Aorta (tissue), 5 donors: ENCODE measurements around the gene CMSS1. TPM values are rescaled to one million over a fixed set of nuclear protein-coding genes. Genes with fewer than 3 reads are reported as not detected.
A peak's percentile ranks its signal among the peaks of the same experiment; 100 is the strongest.
"Not testable (repeated sequence)": the region's sequence is repeated elsewhere in the genome, so short reads cannot be mapped to it uniquely, and the experiment has no call there.

Source experiments
- ATAC-seq: fragments of 200-7000 bp; cut with Tn5 transposase; one replicate; pipeline ENCODE4 v1.9.1; 2022; ENCODE audit warnings: moderate library complexity; ENCODE audit not compliant: low FRiP score
- DNase-seq, 2 donors: peaks; one replicate each; pipeline ENCODE4 v3.0.0-alpha.2; 2020
- H3K27ac ChIP-seq, 2 donors: one replicate each; pipeline ENCODE4 v1.5.1; 2013; ENCODE audit warnings: low read length in 2 of 2, mild to moderate bottlenecking in 2 of 2, moderate library complexity in 2 of 2, control low read depth in 1 of 2, inconsistent platforms in 1 of 2, low read depth in 1 of 2
- H3K27me3 ChIP-seq, 2 donors: one replicate each; pipeline ENCODE4 v1.6.1; 2013; ENCODE audit warnings: control low read depth in 1 of 2, low read length in 1 of 2, mild to moderate bottlenecking in 1 of 2, moderate library complexity in 1 of 2; ENCODE audit not compliant: insufficient read depth in 2 of 2, control insufficient read depth in 1 of 2
- H3K36me3 ChIP-seq, 2 donors: one replicate each; pipeline ENCODE4 v1.6.1; 2013; ENCODE audit warnings: control low read depth in 1 of 2, low read length in 1 of 2, mild to moderate bottlenecking in 1 of 2; ENCODE audit not compliant: insufficient read depth in 2 of 2, control insufficient read depth in 1 of 2
- H3K4me1 ChIP-seq, 2 donors: one replicate each; pipeline ENCODE4 v1.6.1; 2013; ENCODE audit warnings: low read length in 2 of 2, control low read depth in 1 of 2, mild to moderate bottlenecking in 1 of 2, moderate library complexity in 1 of 2; ENCODE audit not compliant: insufficient read depth in 2 of 2, control insufficient read depth in 1 of 2
- H3K4me3 ChIP-seq, 2 donors: one replicate each; pipeline ENCODE4 v1.5.1; 2013; ENCODE audit warnings: low read length in 2 of 2, control low read depth in 1 of 2, mild to moderate bottlenecking in 1 of 2
- H3K9me3 ChIP-seq: one replicate; pipeline ENCODE4 v1.6.1; 2013; ENCODE audit warnings: mild to moderate bottlenecking, low read length; ENCODE audit not compliant: control insufficient read depth
- WGBS, 2 donors: extraction: QIAGEN DNeasy Blood & Tissue Kit; methylation state at CpG; one replicate each; pipeline ENCODE4 v1.1.7; 2013; 5-methylcytosine and 5-hydroxymethylcytosine counted together
- intact Hi-C, 2 donors: fragments of 100-400 bp; cut with DNase I; formaldehyde crosslinking; loops; one replicate each; pipeline versions ENCODE4 v1.14.2 to v1.15.0; 2022
- polyA plus RNA-seq, 2 donors: library from polyadenylated mRNA; stranded (reverse); fragments of 200-250 nt; gene quantifications; one replicate each; pipeline ENCODE4 v1.2.3, GENCODE V29; 2013
- total RNA-seq, 2 donors: library from RNA; stranded (reverse); fragmentation: NEBNext Ultra II Directional; extraction: Animal tissue kit (Norgen Biotek cat#: 25700); gene quantifications; one replicate each; pipeline ENCODE4 v1.2.1, GENCODE V29; 2021
- donor health status: healthy with polysubstance abuse.
- donor health status: Bipolar disorder and iron deficiency.
- donor health status: DM: no; HTN: no; CAD: no.
- donor health status: DM: no; HTN: no; CAD: no.
- donor health status: DM: yes; HTN: yes; CAD: no.

The CMSS1 gene
- total and polyA plus RNA-seq, 4 donors = 21.3 to 36.3 (median 33.3) TPM

DNA sequence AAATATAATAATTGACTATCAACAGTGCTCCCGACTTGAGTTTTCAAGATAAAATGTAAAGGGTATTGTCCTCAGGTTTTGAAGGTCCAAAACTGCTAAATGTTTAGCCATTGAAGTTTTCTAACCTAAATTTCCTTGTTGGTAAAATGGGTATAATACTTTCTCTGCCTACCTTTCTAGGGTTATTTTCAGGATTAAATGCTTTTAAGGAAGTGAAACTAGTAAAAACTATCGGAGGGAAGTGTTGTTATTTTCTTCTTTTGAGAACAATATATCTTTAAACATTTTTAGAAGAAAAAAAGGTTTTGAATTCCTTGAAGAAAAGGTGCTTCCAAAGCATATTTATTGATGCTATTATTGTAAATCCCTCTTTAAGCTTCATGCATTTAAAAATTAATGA, 229.3 kb downstream of the CMSS1 start:
- no peak for DNase-seq
- no peaks in the 10 kb centered on the region for H3K27me3 ChIP-seq
- intact Hi-C loops = loop anchor here in 1 of 2 donors (10.0 kb wide), 1 partner anchor 172 kb away; no protein-coding TSS in a partner anchor
- ATAC-seq = no peak
- WGBS, 2 donors = 50 to 55% methylated on average over 2 of the region's 2 CpGs
- no peaks in the 10 kb centered on the region for H3K36me3 ChIP-seq
- no peaks in the 10 kb centered on the region for H3K9me3 ChIP-seq
- H3K4me1 ChIP-seq = peaks cover 0 to 4% of the 10 kb centered on the region in 2 donors
- no peak overlapping the region for H3K4me3 ChIP-seq
- no peak overlapping the region for H3K27ac ChIP-seq

DNA sequence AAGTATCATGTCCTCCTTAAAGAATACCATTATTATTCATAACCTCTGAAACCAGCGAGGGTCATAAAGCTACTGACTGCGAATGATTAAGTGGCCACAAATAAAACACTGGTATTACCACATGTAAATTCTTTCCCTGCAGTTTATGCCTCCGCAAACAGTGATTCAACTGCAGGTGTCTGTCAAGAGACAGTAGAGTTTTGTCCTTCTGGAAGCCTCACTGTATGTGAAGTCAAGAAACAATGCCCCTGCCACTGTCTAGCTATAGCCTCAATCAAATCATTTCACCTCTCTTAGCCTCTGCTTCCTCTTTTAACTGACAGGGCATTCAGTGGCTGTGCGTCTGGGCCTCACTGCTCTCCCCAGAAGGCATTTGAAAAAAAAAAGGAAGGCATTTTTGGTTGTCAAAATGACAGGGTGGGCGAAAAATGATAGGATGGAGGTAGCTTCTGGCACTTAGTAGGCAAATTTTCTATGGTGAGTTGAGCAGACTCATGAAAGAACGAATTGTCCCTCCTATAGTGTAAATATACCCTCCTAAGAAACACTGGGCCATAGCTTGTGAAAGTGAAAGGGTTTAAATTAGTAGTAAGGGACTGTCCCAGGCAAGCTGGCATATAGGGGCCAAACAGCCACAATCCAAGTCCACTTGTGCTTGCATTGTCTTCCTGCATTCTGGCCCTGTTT, 229.9 kb downstream of the CMSS1 start:
- peak; percentile 17 for ATAC-seq
- Histone ChIP-seq H3K27ac (peak overlapping the region in 1 of 2 donors; percentile 26), H3K4me3 (no peak overlapping the region), H3K9me3 (no peaks in the 10 kb centered on the region), H3K36me3 (no peaks in the 10 kb centered on the region), H3K27me3 (no peaks in the 10 kb centered on the region), H3K4me1 (peaks cover 0 to 4% of the 10 kb centered on the region in 2 donors)
- WGBS, 2 donors = 51 to 66% methylated on average over 6 of the region's 6 CpGs
- intact Hi-C loops = loop anchor here in 1 of 2 donors (10.0 kb wide), 1 partner anchor 173 kb away; no protein-coding TSS in a partner anchor
- peak in 1 of 2 donors; percentile 42 for DNase-seq

DNA sequence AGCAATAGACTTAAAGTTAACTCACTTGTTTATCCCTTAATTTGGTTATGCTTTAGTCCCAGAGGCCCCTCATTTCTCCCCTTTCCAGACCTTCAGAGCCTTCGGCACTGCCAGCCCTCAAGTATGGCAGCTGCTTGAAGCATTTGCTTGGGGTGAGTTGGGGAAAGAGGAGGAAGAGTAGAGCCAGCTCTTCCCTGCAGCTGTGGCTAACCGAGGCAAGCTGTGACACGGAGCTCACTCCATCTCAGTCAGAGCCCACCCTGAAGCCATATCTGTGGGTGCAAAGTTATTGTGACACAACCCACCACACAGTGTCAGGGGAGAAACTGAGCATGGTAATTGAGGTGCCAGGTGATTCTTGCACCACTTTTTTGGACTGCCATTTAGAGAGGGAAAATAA, 230.6 kb downstream of the CMSS1 start:
- 93 to 94% methylated on average over 3 of the region's 3 CpGs for WGBS, 2 donors
- H3K9me3 ChIP-seq = peaks cover under 1% of the 10 kb centered on the region
- DNase-seq = peak in 1 of 2 donors; percentile 36
- no peak overlapping the region for H3K4me3 ChIP-seq
- no peak for ATAC-seq
- no peaks in the 10 kb centered on the region for H3K27me3 ChIP-seq
- H3K27ac ChIP-seq = peak overlapping the region in 1 of 2 donors; percentile 26
- H3K4me1 ChIP-seq = peaks cover 0 to 4% of the 10 kb centered on the region in 2 donors
- intact Hi-C loops = loop anchor here in 1 of 2 donors (10.0 kb wide), 1 partner anchor 173 kb away; no protein-coding TSS in a partner anchor
- no peaks in the 10 kb centered on the region for H3K36me3 ChIP-seq

- DNase-seq, H3K36me3 ChIP-seq, H3K27me3 ChIP-seq, H3K4me3 ChIP-seq, ATAC-seq, H3K4me1 ChIP-seq, intact Hi-C loops, H3K27ac ChIP-seq, H3K9me3 ChIP-seq: not testable (repeated sequence)
- WGBS, 2 donors = 96 to 98% methylated on average over 2 to 3 of the region's 3 CpGs
These were observed 233.9 kb downstream of the CMSS1 start for GRCh38 chr3:100051513-100051912.

- intact Hi-C loops = no loop called here
These were observed 236.4 kb downstream of the CMSS1 start for GRCh38 chr3:100053951-100054620.

GRCh38 chr3:100057716-100058575, 240.3 kb downstream of the CMSS1 start:
- DNase-seq (no peak), ATAC-seq (peak; percentile 30)
- 61 to 69% methylated on average over 8 of the region's 8 CpGs for WGBS, 2 donors
- Histone ChIP-seq H3K27ac (no peak overlapping the region), H3K36me3 (no peaks in the 10 kb centered on the region), H3K27me3 (no peaks in the 10 kb centered on the region), H3K4me3 (no peak overlapping the region), H3K4me1 (peaks cover 6 to 24% of the 10 kb centered on the region in 2 donors), H3K9me3 (peaks cover 1% of the 10 kb centered on the region)
- intact Hi-C loops = no loop called here

More at GRCh38 chr3:100053951-100054620, 236.4 kb downstream of the CMSS1 start:
- Histone ChIP-seq H3K9me3 (peaks cover 1% of the 10 kb centered on the region), H3K4me1 (peaks cover 4 to 10% of the 10 kb centered on the region in 2 donors), H3K36me3 (no peaks in the 10 kb centered on the region), H3K27ac (peak overlapping the region; percentile 9 to 51), H3K4me3 (no peak overlapping the region), H3K27me3 (no peaks in the 10 kb centered on the region)
- ATAC-seq = no peak
- 72 to 82% methylated on average over 6 of the region's 6 CpGs for WGBS, 2 donors
- DNase-seq = no peak

DNA sequence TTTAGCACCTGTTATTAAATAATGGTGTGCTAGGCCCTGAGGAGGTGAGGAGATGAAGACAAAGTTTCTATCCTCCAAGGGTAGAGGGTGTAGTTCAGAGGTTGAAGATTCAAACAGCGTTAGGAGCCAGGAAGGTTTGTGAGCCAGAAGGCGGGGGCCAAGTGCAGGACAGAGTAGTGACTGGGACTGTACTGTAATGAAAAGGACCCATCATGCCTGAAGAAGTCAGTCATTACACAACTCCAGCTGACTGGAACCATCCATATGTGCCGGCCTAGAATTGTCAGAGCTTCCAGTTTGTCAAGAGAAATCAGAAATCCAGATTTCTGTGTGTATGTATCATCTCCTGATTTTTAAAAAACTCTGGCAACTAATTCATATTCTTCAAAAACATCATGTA, 241.8 kb downstream of the CMSS1 start:
- ATAC-seq = no peak
- H3K36me3 ChIP-seq = no peaks in the 10 kb centered on the region
- no peaks in the 10 kb centered on the region for H3K9me3 ChIP-seq
- H3K27me3 ChIP-seq = no peaks in the 10 kb centered on the region
- no peak overlapping the region for H3K4me3 ChIP-seq
- WGBS, 2 donors = 40 to 46% methylated on average over 3 of the region's 3 CpGs
- peaks cover 6 to 27% of the 10 kb centered on the region in 2 donors for H3K4me1 ChIP-seq
- no peak overlapping the region for H3K27ac ChIP-seq
- DNase-seq = no peak
- intact Hi-C loops = no loop called here

- intact Hi-C loops = no loop called here
- H3K4me1 ChIP-seq = peaks cover 6 to 22% of the 10 kb centered on the region in 2 donors
- ATAC-seq (no peak), DNase-seq (no peak)
- 87 to 89% methylated on average over 7 of the region's 7 CpGs for WGBS, 2 donors
- no peaks in the 10 kb centered on the region for H3K27me3 ChIP-seq
- no peak overlapping the region for H3K4me3 ChIP-seq
- H3K27ac ChIP-seq = no peak overlapping the region
- H3K36me3 ChIP-seq = no peaks in the 10 kb centered on the region
- H3K9me3 ChIP-seq = no peaks in the 10 kb centered on the region
These were observed 243.2 kb downstream of the CMSS1 start for GRCh38 chr3:100060685-100061484.
